Stimulated activated CD8-positive, alpha-beta memory T cell treated with anti-CD3 and anti-CD28 coated beads, Interleukin-4, amount 100 ng/mL, for 4 hours (primary cell): ENCODE measurements around the gene DRD4.
"Not testable (repeated sequence)": the region's sequence is repeated elsewhere in the genome, so short reads cannot be mapped to it uniquely, and the experiment has no call there.

Experiments used
- DNase-seq, 2 donors: peaks; one replicate each; pipeline ENCODE4 v3.0.0-alpha.2; 2020; ENCODE audit warnings: low read depth in 2 of 2, low spot score in 1 of 2

Gene DRD4

DNA sequence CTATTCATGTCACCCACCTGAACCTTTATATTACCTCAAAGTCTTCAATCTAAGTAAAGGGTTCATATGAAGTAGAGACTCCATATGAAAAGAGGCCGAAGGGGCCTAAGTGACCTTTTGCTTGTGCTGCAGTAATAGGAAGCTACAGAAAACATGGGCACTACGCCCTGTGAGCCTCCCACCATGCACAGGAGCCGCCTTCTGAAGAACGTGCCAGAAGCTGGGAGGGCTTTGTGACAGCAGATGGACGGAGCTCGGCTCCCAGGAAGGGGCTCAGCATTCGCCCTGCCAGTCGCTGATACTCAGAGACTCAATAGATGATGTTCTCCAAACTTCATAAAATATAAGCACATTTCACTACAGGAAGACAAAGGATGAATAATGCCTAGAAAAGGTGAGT is 36.8 kb downstream of the DRD4 start:
- no peak for DNase-seq

DNA sequence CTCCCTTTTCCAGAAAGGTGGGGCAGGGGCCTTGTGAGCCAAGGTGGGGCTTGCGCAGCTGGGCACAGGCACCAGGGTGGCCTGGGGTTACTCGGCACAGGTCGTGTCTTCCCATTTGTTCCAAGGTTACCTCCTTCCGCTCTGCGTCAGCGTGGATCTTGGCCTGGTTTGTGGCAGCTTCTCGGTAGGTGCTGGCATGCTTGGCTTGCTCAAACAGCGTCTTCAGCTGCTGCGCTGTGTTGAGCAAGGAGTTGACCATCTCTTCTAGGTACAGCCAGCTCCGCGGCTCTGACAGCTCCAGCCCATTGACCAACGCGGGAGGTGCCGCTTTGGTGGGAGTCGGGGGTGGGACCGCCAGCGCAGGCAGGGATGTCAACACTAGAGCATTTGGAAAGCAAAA is 37.3 kb downstream of the DRD4 start:
- DNase-seq, result no peak

DNA sequence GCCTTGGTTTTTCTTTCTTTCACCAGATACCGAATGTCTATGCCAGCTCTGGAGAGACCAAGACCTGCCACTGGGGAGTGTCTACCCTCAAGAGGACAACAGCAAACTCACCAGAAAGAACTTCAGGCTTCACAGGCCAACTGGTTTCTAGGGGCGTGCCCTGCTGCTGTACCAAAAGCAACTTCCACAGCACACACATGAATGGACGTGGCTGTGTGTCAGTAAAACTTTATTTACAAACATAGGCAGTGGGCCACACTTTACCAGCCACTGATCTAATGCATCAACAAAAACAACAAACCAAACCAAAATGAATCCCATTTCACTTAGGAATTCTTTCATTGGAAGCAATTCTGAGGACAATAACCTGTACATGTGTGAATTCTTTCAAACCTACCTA is 41.2 kb downstream of the DRD4 start:
- DNase-seq, result no peak

DNA sequence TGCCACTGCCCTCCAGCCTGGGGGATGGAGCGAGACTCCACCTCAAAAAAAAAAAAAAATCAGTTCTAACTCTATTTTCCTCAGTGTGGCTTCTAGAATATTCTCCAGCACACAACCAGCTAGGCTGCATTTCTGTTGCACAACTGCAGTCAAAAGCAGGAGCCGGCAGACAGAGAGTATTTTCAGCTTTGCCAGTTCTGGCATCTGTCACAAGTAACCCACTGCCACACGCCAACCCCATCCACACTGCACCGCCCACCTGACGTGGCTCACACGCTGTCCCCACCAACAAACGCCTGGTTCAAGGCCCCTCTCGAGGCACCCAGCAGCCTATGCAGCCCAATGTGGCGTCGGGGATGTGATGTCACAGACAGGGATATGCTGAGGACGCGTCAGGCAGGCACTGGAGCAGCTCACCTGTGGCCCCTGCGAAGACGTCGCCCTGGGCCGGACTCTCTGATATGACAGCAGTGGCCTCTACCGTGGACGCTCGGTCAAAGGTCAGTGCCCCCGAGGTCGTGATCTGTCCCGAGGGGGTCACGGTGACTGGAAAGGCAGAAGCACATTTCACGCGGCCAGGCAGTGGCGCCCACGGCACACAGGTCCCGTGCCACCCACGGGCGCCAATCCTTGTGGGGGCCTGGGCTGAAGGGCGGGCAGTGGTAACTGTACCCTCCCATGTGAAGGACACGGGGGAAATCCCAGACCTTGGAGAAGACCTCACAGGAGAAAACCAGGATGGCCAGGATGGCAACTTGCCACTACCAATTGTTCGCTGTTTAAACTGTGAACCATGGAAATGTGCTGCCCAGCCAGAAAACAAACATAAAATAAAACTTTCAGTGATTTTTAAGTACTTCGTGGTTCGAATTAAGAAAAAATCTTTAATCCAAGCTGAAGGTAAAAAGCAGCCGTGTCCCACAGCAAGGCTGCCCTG is 42.5 kb downstream of the DRD4 start:
- no peak for DNase-seq

DNA sequence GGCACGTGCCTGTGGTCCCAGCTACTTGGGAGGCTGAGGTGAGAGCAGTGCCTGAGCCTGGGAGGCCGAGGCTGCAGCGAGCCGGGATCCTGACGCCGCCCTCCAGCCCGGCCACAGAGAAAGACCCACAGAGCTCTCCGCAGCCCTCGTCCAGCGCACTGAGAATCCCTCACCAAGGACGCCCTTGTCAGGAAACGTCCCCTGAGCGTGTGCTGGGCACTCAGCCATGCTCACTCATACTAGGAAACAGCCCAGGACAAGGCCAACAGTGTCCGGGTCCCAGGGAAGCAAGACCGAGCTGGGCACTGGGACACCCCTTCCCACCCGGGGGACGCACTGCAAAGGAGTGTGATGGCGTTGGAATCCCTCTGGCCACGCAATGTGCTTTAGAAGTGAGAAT is 43.4 kb downstream of the DRD4 start:
- no peak for DNase-seq

DNA sequence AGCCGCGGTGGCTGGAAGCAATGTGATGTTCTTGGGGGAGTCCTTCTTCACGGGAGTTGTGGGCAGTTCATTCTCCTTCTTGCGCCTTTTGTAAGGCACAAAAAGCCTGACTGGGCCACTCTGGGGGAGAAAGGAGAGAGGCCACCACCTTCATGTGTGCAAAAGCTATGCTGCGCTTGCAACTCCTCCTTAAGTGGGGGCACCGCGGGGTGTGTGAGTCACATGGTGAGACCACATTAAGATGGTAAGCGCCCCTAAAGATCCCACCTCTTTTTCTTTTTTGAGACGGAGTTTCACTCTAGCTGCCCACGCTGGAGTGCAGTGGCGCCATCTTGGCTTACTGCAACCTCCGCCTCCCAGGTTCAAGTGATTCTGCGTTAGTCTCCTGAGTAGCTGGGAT is 43.9 kb downstream of the DRD4 start:
- no peak for DNase-seq

DNA sequence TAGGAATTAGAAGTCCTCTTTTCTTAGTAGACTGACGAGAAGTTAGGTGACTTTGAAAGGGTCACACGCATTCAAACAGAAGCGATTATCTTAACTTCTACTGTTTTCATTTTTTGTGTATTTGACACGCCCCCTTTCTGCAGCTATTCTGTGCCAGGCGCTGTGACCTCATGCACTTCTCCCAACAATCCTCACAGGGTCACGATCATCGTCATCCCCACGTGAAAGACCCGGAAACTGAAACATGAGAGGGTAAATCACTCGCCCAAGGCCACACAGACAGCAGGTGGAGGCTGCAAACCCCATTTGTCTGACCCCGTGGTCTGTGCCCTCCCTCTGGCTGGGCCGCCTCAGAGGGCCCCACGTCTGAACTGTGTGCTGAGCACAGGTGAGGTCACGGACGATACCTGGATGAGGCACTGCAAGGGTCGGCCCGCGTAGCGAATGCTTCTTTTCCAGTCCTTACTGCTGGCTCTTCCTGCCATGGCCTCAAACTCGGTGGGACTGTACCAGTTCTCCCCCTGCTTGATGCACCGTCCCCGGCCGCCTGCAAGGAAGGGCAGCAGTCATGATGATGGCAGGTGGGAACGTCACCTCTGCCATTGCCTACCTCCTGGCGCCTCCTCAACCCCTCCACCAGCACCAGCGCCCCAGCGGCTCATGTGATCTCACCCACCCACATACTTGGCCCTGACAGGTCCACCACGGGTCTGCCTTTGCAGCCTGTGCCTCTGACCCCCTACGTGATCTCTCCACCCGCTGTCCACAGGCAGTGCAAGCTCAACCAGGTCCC is 49.6 kb downstream of the DRD4 start:
- no peak for DNase-seq

DNA sequence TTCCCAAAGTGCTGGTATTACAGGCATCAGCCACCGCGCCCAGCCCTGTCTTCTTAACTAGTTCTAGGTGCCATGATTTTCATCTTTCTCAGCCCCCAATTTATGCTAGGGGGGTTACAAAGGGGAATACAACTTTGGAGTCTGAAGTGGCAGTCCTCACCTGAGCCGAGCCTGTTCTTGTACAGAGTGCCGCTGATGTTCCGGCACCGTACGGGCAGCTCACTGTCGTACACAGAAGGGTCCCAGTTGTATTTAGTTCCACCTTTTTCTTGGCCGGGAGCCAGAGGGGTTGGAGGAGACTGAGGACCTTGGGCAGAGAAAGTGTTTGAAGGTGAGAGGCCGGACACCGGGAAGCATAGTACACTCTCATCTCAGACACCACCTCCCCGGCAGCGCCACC is 50.7 kb downstream of the DRD4 start:
- DNase-seq, result no peak

DNA sequence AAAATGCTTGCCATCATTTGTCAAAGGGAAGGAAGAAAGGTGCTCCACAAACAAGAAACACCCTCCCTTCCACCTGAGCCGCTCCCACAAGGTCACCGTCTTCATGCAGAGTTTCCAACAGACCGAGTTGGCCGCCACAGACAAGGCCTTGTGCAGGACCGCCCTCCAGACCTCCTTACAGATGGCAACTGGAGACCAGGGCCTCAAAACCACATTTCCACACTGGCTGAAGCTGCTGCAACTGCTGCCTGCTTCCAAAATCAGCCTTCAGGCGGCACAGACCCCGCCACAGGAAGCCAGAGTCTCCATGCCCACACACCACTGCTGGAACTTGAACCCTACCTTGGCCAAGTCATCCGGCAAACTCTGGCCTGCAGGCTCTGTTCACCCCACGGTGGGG is 51.6 kb downstream of the DRD4 start:
- no peak for DNase-seq

DNA sequence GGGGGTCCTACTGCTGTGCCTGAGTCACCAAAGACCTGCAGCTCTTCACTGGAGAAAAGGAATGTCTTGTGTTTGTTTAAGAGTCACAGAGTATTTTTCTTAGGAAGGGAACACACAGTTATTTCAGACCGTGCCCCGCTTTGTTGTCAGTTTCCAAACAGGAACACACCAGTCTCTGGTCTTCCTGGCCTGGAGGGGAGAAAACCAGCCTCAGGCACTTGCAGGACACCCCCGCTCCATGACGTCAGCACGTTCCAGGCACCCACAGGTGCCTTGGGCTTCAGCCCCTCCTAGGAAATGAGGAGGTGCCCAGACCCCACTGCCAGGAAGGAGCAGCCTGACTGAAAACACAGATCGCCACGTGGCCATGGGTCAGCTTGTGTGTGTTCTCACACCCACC is 52.6 kb downstream of the DRD4 start:
- no peak for DNase-seq

DNA sequence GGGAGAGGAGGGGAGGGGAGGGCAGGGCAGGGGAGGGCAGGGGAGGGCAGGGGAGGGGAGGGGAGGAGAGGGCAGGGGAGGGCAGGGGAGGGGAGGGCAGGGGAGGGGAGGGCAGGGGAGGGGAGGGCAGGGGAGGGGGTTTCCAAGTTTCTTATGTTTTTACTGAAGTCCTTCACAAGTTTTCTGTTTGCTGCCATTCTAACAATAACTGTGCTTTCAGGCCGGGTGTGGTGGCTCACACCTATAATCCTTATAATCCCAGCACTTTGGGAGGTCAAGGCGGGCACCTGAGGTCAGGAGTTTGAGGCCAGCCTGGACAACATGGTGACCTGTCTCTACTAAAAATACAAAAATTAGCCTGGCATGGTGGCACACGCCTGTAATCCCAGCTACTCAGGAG is 53.2 kb downstream of the DRD4 start:
- not testable (repeated sequence) for DNase-seq
